ENCODE data around the gene TTF2.

Gene TTF2

GRCh38 chr1:117017648-117018047, 42.5 kb upstream of the TTF2 start:
- POLR2A ChIA-PET (ENCODE audit: low non-redundant PET), result no interaction called here
- no peak for DNase-seq (ENCODE audit: low spot score)
- no peak overlapping the region for H3K27ac ChIP-seq
- no peak for TF ChIP-seq CTCF (conservative IDR thresholded peaks at IDR 0.05; ENCODE audit: low read depth)
- CTCF ChIA-PET, result no interaction called here

DNA sequence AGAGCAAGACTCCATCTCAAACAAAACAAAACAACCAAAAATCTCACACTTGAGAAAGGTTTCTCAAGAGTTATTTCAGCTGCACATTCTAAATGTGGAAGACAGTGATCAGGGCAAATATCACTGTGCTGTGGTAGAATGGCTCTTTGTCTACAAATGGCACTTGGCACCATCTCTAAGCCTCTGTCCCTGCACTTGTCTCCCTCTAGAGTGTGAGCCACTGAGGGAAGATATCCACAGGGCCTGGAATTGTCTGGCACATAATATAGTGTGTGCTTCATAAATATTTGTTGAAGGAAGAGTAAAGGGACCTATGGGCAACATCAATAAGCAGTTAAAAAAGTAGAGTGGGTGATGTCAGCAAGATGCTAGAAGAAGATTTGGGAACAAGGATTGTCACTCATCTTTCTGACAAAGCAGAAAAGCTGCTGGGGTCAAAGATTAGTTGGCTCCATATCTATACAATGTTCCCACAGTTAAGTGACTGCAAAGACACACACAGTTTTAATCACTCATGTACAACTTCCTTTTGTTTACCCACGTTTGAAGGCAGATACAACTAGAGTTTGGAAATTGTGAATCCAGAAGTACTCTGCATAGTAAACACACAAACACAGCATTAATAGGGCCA, 39.5 kb upstream of the TTF2 start:
- DNase-seq (ENCODE audit: low spot score), result no peak
- ChIA-PET CTCF (no interaction called here), POLR2A (ENCODE audit: low non-redundant PET) (no interaction called here)
- no peak for TF ChIP-seq CTCF (conservative IDR thresholded peaks at IDR 0.05; ENCODE audit: low read depth)
- H3K27ac ChIP-seq, result no peak overlapping the region

- CTCF ChIA-PET, result no interaction called here
- TF ChIP-seq CTCF (conservative IDR thresholded peaks at IDR 0.05; ENCODE audit: low read depth), result no peak
- no peak for DNase-seq (ENCODE audit: low spot score)
- POLR2A ChIA-PET (ENCODE audit: low non-redundant PET), result no interaction called here
- no peak overlapping the region for H3K27ac ChIP-seq
Observed at GRCh38 chr1:117022114-117022513, 38.0 kb upstream of the TTF2 start.

GRCh38 chr1:117025568-117025967, 34.6 kb upstream of the TTF2 start:
- H3K27ac ChIP-seq, result no peak overlapping the region
- ChIA-PET POLR2A (ENCODE audit: low non-redundant PET) (no interaction called here), CTCF (interaction anchor here (0.6 kb wide), 1 partner anchor 1234 kb away, joined by 3 read pairs; no protein-coding TSS in a partner anchor)
- no peak for DNase-seq (ENCODE audit: low spot score)
- TF ChIP-seq CTCF (conservative IDR thresholded peaks at IDR 0.05; ENCODE audit: low read depth), result no peak

GRCh38 chr1:117026361-117026760, 33.8 kb upstream of the TTF2 start:
- CTCF ChIA-PET, result no interaction called here
- DNase-seq (ENCODE audit: low spot score), result no peak
- TF ChIP-seq CTCF (conservative IDR thresholded peaks at IDR 0.05; ENCODE audit: low read depth), result no peak

GRCh38 chr1:117029685-117030084, 30.4 kb upstream of the TTF2 start:
- no peak for TF ChIP-seq CTCF (conservative IDR thresholded peaks at IDR 0.05; ENCODE audit: low read depth)
- ChIA-PET POLR2A (ENCODE audit: low non-redundant PET) (no interaction called here), CTCF (no interaction called here)
- no peak overlapping the region for H3K27ac ChIP-seq
- no peak for DNase-seq (ENCODE audit: low spot score)

More at GRCh38 chr1:117026361-117026760, 33.8 kb upstream of the TTF2 start:
- POLR2A ChIA-PET (ENCODE audit: low non-redundant PET), result no interaction called here
- no peak overlapping the region for H3K27ac ChIP-seq

Data from RWPE1 (cell line).